Measurements from ENCODE around the gene RGS7.

DNA sequence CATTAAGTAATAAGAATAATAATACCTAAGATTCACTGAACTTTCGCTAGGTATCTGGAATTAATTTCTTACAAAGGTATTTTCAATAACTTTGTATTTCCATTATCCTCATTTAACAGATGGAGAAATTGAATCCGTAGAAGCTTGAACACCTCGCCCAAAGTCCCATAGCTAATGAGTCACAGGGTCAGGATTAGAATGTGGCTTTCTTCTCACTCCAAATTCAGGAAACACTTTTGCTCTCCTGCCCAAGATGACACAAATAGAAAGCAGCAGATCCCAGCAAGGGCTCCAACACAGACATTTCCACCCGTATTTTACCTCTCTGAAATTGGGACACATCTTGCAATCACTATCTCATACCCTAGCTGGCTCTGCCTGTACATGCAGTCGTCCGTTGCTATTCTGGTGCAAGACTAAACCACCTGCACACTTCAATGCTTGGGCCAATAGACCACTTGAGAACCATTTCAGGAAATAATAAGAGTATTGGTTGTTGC, 619.2 kb downstream of the RGS7 start:
- TF ChIP-seq, protein P1, sequence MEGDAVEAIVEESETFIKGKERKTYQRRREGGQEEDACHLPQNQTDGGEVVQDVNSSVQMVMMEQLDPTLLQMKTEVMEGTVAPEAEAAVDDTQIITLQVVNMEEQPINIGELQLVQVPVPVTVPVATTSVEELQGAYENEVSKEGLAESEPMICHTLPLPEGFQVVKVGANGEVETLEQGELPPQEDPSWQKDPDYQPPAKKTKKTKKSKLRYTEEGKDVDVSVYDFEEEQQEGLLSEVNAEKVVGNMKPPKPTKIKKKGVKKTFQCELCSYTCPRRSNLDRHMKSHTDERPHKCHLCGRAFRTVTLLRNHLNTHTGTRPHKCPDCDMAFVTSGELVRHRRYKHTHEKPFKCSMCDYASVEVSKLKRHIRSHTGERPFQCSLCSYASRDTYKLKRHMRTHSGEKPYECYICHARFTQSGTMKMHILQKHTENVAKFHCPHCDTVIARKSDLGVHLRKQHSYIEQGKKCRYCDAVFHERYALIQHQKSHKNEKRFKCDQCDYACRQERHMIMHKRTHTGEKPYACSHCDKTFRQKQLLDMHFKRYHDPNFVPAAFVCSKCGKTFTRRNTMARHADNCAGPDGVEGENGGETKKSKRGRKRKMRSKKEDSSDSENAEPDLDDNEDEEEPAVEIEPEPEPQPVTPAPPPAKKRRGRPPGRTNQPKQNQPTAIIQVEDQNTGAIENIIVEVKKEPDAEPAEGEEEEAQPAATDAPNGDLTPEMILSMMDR (IDR thresholded peaks at IDR 0.05 in 4 of 5, conservative IDR thresholded peaks at IDR 0.05 in 1 of 5) = no peak
- no peak for TF ChIP-seq POLR2A (IDR thresholded peaks at IDR 0.05)
